Mucosa of descending colon (tissue), 3 donors: ENCODE results near the gene LRIG2. TPM values are rescaled to one million over a fixed set of nuclear protein-coding genes. Genes with fewer than 3 reads are reported as not detected.

ENCODE experiments used
- ATAC-seq: fragments of 200-7000 bp; cut with Tn5 transposase; one replicate; pipeline ENCODE4 v1.9.1; 2020; ENCODE audit warnings: mild to moderate bottlenecking, moderate library complexity
- DNase-seq, 3 donors: peaks; one replicate each; pipeline ENCODE4 v3.0.0-alpha.2; 2020
- H3K36me3 ChIP-seq: fragments of 200-600 bp; one replicate; pipeline ENCODE4 v1.8.0; 2021; ENCODE audit warnings: low read depth, mild to moderate bottlenecking
- H3K4me1 ChIP-seq: fragments of 200-600 bp; one replicate; pipeline ENCODE4 v1.8.0; 2021; ENCODE audit warnings: low read depth, mild to moderate bottlenecking
- H3K4me3 ChIP-seq: fragments of 200-600 bp; one replicate; pipeline ENCODE4 v1.8.0; 2021; ENCODE audit warnings: mild to moderate bottlenecking
- H3K9me3 ChIP-seq: fragments of 200-600 bp; one replicate; pipeline ENCODE4 v1.8.0; 2021; ENCODE audit warnings: mild to moderate bottlenecking
- intact Hi-C, 2 donors: fragments of 100-400 bp; cut with DNase I in 1 of 2; cut with micrococcal nuclease in 1 of 2; formaldehyde crosslinking; loops; one replicate each; pipeline versions ENCODE4 v1.11.0 to v1.11.1; 2022; cut with DNase I, micrococcal nuclease
- total RNA-seq, 3 donors: library from RNA; stranded (reverse); fragmentation: NEBNext Ultra II Directional in 2 of 3; extraction: Animal tissue kit (Norgen Biotek cat#: 25700) in 2 of 3; gene quantifications; one replicate each; pipeline versions ENCODE4 v1.2.1 to v1.2.4, GENCODE V29; 2021 to 2023
- TF ChIP-seq, protein P1 (sequence below): fragments of 200-600 bp; IDR thresholded peaks from one replicate; pipeline ENCODE4 v1.8.0; 2022; ENCODE audit warnings: antibody characterized with exemption, mild to moderate bottlenecking
- donor health status: DM: no; HTN: no; CAD: no; lungs with moderate emphysema.
- donor health status: DM: no; HTN: no; CAD: no.
- donor health status: DM: no; HTN: yes; CAD: no.

LRIG2 gene
- total RNA-seq, 3 donors from 2014 or later = 15.4 to 26.8 (median 16.4) TPM

DNA sequence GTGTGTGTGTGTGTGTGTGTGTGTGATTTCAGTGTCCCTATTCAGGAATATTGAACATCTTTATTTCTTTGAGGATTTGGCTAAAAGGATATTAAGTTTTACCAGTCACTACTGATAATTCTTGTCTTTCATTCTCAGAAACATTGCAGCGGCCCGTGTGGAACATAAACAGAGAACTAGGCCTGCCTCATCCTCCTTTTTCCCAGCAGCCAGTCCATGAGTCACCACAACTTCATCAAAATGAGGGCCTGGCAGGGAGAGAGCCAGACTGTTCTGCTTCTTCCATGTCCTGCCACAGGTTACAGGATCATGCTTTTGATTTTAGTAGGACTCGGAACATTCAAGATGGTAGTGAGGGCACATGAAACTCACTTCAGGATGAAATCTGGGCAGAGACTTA, 50.7 kb downstream of the LRIG2 start:
- no peaks in the 10 kb centered on the region for H3K9me3 ChIP-seq
- intact Hi-C loops = no loop called here
- H3K4me1 ChIP-seq = no peaks in the 10 kb centered on the region
- H3K36me3 ChIP-seq = peaks cover 3% of the 10 kb centered on the region
- H3K4me3 ChIP-seq = no peak overlapping the region
- no peak for DNase-seq
- ATAC-seq = no peak
- TF ChIP-seq, protein P1, sequence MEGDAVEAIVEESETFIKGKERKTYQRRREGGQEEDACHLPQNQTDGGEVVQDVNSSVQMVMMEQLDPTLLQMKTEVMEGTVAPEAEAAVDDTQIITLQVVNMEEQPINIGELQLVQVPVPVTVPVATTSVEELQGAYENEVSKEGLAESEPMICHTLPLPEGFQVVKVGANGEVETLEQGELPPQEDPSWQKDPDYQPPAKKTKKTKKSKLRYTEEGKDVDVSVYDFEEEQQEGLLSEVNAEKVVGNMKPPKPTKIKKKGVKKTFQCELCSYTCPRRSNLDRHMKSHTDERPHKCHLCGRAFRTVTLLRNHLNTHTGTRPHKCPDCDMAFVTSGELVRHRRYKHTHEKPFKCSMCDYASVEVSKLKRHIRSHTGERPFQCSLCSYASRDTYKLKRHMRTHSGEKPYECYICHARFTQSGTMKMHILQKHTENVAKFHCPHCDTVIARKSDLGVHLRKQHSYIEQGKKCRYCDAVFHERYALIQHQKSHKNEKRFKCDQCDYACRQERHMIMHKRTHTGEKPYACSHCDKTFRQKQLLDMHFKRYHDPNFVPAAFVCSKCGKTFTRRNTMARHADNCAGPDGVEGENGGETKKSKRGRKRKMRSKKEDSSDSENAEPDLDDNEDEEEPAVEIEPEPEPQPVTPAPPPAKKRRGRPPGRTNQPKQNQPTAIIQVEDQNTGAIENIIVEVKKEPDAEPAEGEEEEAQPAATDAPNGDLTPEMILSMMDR = no peak

DNA sequence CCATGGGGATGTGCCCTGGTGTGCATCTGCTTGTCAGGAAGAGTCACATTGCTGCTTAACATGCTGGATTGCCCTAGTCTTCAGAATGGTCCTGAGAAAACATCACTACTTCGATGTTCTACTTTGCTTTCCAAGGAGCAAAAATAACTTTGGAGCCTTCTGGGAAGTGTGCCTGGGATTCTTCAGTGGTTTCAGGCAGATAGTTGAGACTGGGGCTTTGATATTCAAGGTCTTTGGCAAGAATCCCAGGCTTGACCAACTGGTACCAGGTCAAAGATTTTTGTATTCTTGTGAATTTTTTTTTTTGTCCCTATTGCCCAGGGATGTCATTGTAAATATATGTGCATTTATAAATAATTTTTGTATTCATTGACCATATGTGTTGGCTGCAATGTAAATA, 51.4 kb downstream of the LRIG2 start:
- Histone ChIP-seq H3K4me1 (no peaks in the 10 kb centered on the region), H3K36me3 (peaks cover 3% of the 10 kb centered on the region), H3K9me3 (no peaks in the 10 kb centered on the region), H3K4me3 (no peak overlapping the region)
- DNase-seq (no peak), ATAC-seq (no peak)
- TF ChIP-seq, protein P1 = no peak
- intact Hi-C loops = no loop called here

DNA sequence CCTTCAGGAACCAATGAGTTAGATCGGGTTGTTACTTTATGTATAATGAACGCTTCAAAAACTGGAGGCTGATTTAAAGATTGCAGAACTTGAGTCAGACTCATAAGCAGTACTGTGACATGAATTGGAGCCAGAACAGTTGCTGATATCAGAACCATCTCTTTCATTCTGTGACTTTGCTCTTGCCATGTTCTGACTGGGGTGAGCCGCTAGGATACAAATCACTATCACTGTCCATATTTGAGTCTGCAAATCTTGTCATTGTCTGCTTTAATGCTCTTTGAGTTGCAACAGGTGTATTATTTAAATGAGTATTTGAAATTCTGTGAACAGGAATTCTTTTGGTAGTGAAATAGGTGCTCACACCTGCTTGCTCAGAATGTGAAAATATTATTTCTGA, 52.5 kb downstream of the LRIG2 start:
- TF ChIP-seq, protein P1 = no peak
- no peaks in the 10 kb centered on the region for H3K36me3 ChIP-seq
- ATAC-seq = no peak
- no peaks in the 10 kb centered on the region for H3K4me1 ChIP-seq
- no peaks in the 10 kb centered on the region for H3K9me3 ChIP-seq
- DNase-seq = no peak
- intact Hi-C loops = loop anchor here in 1 of 2 donors (5.0 kb wide), 1 partner anchor 572 kb away; no protein-coding TSS in a partner anchor
- no peak overlapping the region for H3K4me3 ChIP-seq

DNA sequence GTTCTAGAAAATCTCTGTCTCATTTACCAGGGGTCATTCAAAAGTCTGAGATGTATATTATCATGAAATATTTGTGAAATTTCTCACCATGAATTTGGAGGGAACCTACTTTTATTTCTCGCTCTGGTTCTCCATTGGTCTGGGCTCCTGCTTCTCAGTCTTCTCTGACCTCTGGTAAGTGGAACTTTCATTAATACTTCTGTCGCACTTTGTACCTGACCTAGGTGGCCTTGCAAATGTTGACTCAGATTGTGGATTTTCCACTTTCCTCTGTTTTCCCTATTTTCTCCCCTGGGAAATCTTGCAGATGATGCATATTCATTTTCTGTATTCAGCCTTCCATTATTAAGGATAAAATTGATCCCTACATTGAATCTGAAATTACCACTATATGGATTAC, 53.2 kb downstream of the LRIG2 start:
- intact Hi-C loops = loop anchor here in 1 of 2 donors (5.0 kb wide), 1 partner anchor 571 kb away; no protein-coding TSS in a partner anchor
- Histone ChIP-seq H3K4me1 (no peaks in the 10 kb centered on the region), H3K36me3 (no peaks in the 10 kb centered on the region), H3K4me3 (no peak overlapping the region), H3K9me3 (no peaks in the 10 kb centered on the region)
- ATAC-seq (no peak), DNase-seq (no peak)
- TF ChIP-seq, protein P1 = no peak

DNA sequence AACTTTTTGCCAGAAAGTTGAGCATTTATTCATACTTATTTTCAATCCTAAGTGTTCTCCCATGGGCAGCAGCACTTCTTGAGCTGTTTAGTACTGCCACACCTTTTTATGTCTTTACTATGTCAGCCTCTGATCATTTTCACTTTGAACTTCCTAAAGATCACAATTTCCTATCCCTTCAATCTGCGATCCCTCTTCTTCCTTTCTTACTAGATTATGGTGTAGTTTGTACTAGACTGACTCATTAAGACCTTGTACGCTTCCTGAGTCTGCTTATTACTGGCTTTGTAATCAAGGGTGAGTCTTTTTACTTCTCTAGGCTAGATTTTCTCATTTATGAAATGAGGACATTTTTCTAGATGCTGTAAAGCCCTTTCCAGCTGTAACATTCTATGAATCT, 55.1 kb downstream of the LRIG2 start:
- TF ChIP-seq, protein P1 = no peak
- Histone ChIP-seq H3K9me3 (no peaks in the 10 kb centered on the region), H3K4me1 (no peaks in the 10 kb centered on the region), H3K36me3 (no peaks in the 10 kb centered on the region), H3K4me3 (no peak overlapping the region)
- no peak for DNase-seq
- peak; percentile 89 for ATAC-seq
- intact Hi-C loops = loop anchor here in 1 of 2 donors (5.0 kb wide), 1 partner anchor 569 kb away; no protein-coding TSS in a partner anchor
